ENCODE data around the gene LMO4. TPM values are rescaled to one million over a fixed set of nuclear protein-coding genes. Genes with fewer than 3 reads are reported as not detected.

Gene LMO4
- total and polyA plus RNA-seq, 2 of the 13 experiments (the other 11 are each of a cell fraction or from before 2014, with no cell fraction given): 19.3 to 49.9 TPM

- no peak for TF ChIP-seq ETV6 (CRISPR knock-in tag; conservative IDR thresholded peaks at IDR 0.05)
- TF ChIP-seq ATAD3A (CRISPR knock-in tag; IDR thresholded peaks at IDR 0.05): no peak
- TF ChIP-seq PPARG (CRISPR knock-in tag; conservative IDR thresholded peaks at IDR 0.05): no peak
- TF ChIP-seq MAX (IDR thresholded peaks at IDR 0.05): peak; percentile 10; the same call in 1 of the 2 replicates
- TF ChIP-seq SRSF9 (IDR thresholded peaks at IDR 0.05; ENCODE audit: borderline replicate concordance, insufficient read depth, low read depth, low read length, poor library complexity, severe bottlenecking): no peak
- no peak for TF ChIP-seq ZNF329 (CRISPR knock-in tag; IDR thresholded peaks at IDR 0.05; ENCODE audit: low read depth)
- TF ChIP-seq SETDB1 (CRISPR knock-in tag; IDR thresholded peaks at IDR 0.05; ENCODE audit: borderline replicate concordance): no peak
- no peak for TF ChIP-seq ZNF121 (CRISPR knock-in tag; IDR thresholded peaks at IDR 0.05)
- no peak for TF ChIP-seq ZC3H13 (CRISPR knock-in tag; IDR thresholded peaks at IDR 0.05)
- no peak for TF ChIP-seq MIXL1 (CRISPR knock-in tag; IDR thresholded peaks at IDR 0.05)
- TF ChIP-seq CBX5 (CRISPR knock-in tag; IDR thresholded peaks at IDR 0.05; ENCODE audit: borderline replicate concordance): no peak
- TF ChIP-seq HDAC6 (IDR thresholded peaks at IDR 0.05; ENCODE audit: low read depth, low read length): no peak
- TF ChIP-seq BCLAF1 (IDR thresholded peaks at IDR 0.05): no peak
- no peak for TF ChIP-seq FOSL1 (CRISPR knock-in tag; IDR thresholded peaks at IDR 0.05; ENCODE audit: borderline replicate concordance)
- TF ChIP-seq GRHL1 (CRISPR knock-in tag; conservative IDR thresholded peaks at IDR 0.05): no peak
- no peak for TF ChIP-seq TRIM24 (CRISPR knock-in tag; IDR thresholded peaks at IDR 0.05)
- TF ChIP-seq ZNF770 (CRISPR knock-in tag; IDR thresholded peaks at IDR 0.05): peak; percentile 76; the same call in 1 of the 2 replicates
- TF ChIP-seq ZNF263 (CRISPR knock-in tag; IDR thresholded peaks at IDR 0.05): no peak
- TF ChIP-seq ZSCAN25 (CRISPR knock-in tag; IDR thresholded peaks at IDR 0.05): no peak
- TF ChIP-seq PLSCR1 (CRISPR knock-in tag; IDR thresholded peaks at IDR 0.05; ENCODE audit: borderline replicate concordance): no peak
- TF ChIP-seq KDM5A (IDR thresholded peaks at IDR 0.05; ENCODE audit: borderline replicate concordance, low read length): no peak
- no peak for TF ChIP-seq ZBTB1 (CRISPR knock-in tag; IDR thresholded peaks at IDR 0.05; ENCODE audit: borderline replicate concordance)
- TF ChIP-seq MATR3 (CRISPR knock-in tag; IDR thresholded peaks at IDR 0.05): no peak
These were observed 2.9 kb downstream of the LMO4 start (continued) for GRCh38 chr1:87331365-87332241.
